NCI-H1092 (cell line): ENCODE measurements around the gene U2AF1L4.
"Not testable (repeated sequence)": the region's sequence is repeated elsewhere in the genome, so short reads cannot be mapped to it uniquely, and the experiment has no call there.

Source experiments
- DNase-seq: peaks from one replicate; lab custom pipeline; 2025; lab: John Stamatoyannopoulos, UW

Gene U2AF1L4

DNA sequence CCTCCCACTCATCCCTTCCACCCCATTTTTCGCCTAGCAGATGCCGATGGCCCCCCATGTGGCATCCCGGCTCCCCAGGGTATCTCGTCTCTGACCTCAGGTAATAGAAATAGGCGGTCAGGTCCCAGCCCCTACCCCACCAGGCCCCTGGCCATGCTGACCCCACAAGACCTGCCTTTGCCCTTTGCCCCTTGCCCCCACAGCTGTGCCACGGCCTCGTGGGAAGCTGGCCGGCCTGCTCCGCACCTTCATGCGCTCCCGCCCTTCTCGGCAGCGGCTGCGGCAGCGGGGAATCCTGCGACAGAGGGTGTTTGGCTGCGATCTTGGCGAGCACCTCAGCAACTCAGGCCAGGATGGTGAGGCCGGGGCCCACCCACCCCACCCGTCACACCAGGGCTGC, 35.5 kb upstream of the U2AF1L4 start:
- no peak for DNase-seq

DNA sequence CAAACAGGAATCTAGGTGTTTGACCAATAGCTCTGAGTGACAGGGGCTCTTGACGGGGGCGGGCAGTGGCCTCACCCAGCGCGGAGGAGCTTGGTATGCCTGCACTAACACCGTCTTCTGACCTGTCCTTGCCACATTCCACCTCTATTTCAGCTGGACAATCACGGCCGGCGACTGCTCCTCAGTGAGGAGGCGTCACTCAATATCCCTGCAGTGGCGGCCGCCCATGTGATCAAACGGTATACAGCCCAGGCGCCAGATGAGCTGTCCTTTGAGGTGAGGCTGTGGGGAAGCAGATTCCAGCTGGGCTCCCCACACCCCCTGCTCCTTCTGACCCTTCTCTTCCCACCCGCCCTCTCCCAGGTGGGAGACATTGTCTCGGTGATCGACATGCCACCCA, 34.8 kb upstream of the U2AF1L4 start:
- no peak for DNase-seq

- no peak for DNase-seq
Observed at GRCh38 chr19:35779033-35779432, 33.8 kb upstream of the U2AF1L4 start.

DNA sequence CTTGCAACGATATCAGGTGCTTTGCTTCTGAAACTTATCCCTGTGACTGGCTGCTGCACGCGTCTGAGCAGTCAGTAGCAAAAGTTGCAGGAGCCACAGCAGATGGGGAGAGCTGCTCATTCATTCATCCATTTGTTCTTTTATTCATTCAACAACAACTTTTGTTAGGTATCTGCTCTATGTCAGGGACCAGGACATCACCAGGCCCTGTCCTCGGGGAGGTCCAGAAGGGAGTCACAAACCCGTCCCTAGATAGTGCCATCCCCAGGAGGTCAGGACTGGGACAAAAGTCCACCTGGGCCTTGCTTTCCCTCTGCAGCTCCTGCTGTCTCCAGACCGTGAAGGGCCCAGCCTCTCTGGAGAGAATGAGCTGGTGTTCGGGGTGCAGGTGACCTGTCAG, 32.7 kb upstream of the U2AF1L4 start:
- DNase-seq = no peak

- no peak for DNase-seq
Observed at GRCh38 chr19:35777086-35777841, 32.0 kb upstream of the U2AF1L4 start.

DNA sequence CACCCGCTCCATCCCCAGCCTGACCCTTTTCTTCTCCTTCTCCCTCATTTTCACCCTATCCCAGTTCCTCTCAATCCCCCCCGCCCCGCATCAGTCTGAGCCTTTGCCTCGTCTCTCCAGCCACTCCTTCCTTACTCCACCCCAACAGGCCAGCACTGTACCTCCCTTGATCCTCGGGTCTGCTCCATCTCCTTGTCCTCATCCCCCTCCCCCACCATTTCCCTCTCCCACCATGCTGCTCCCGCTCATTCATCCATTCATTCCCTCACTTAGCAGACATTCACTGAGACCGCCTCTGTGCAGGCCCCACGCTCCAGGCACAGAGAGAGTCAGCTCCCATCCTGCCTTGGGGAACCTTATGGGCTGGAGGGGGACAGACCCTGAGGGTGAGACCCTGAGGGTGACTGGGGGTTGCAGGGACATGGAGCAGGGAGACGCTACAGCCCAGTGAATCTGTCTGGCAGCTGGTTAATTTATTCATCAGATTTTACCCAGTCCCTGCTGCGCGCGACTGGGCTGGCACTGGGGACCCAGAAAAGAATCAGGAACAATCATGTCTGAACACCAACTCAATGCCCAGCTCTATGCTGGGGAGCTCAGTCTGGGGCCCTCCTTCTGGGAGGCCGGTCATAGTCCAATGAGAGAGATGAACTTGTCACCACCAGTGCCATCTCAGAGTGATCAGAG, 31.0 kb upstream of the U2AF1L4 start:
- no peak for DNase-seq

DNA sequence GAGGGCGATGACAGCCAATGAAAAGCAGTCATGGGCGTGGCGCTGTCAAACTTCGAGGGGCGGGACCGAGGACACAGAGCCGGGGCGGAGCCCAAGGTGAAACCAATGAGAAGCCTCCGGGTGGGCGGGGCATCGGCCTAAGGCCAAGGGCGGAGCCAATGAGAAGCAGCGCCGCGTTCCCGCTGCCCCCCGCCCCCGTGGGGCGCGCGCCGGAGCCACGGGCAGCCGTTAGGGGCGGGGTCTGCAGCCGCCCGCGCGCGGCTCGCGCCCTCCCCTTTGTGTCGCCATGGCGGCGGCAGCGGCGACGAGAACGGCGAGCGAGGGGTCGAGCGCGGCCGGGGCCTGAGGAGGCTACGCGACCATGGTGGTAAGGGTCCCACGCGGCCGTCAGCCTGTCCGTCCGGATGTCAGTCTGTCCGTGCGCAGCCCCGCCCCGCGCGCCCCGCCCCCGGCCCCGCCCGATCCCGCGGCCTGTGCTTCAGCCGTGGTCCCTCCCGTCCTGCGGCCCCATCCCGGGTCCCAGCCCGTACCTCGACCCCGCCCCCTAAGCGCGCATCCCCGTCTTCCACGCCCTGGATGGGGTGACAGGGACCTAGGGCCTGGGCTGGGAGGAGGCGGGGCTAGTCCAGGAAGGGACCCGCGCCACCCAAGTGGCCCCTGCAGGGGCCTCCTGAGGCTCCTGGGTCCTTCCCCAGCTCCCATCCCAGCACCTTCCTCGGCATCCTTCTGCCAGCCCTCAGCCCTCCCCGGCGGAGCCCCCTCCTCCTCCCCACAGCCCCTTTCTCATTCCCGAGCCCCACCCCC, 30.3 kb upstream of the U2AF1L4 start, which contains the start of gene ARHGAP33:
Gene ARHGAP33, plus strand, starts transcription at position 267 of the 804 bp plus-strand sequence. Its CDS starts 95 bp downstream, at position 362.
- DNase-seq = peak; percentile 96

DNA sequence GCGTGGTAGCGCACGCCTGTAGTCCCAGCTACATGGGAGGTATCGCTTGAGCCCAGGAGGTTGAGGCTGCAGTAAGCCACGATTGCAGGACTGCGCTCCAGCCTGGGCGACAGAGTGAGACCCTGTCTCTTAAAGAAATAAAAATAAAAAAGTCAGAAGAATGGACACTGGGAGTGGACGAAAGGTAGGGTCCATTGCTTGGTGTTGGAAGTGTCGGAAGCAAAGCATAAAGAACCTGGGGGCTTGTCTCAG, 29.8 kb upstream of the U2AF1L4 start:
- no peak for DNase-seq

GRCh38 chr19:35774274-35775045, 29.2 kb upstream of the U2AF1L4 start:
- DNase-seq = no peak

- no peak for DNase-seq
Observed at GRCh38 chr19:35773020-35773806, 28.0 kb upstream of the U2AF1L4 start.

- not testable (repeated sequence) for DNase-seq
Observed at GRCh38 chr19:35772362-35772761, 27.1 kb upstream of the U2AF1L4 start.

GRCh38 chr19:35768082-35768421, 22.8 kb upstream of the U2AF1L4 start:
- no peak for DNase-seq

DNA sequence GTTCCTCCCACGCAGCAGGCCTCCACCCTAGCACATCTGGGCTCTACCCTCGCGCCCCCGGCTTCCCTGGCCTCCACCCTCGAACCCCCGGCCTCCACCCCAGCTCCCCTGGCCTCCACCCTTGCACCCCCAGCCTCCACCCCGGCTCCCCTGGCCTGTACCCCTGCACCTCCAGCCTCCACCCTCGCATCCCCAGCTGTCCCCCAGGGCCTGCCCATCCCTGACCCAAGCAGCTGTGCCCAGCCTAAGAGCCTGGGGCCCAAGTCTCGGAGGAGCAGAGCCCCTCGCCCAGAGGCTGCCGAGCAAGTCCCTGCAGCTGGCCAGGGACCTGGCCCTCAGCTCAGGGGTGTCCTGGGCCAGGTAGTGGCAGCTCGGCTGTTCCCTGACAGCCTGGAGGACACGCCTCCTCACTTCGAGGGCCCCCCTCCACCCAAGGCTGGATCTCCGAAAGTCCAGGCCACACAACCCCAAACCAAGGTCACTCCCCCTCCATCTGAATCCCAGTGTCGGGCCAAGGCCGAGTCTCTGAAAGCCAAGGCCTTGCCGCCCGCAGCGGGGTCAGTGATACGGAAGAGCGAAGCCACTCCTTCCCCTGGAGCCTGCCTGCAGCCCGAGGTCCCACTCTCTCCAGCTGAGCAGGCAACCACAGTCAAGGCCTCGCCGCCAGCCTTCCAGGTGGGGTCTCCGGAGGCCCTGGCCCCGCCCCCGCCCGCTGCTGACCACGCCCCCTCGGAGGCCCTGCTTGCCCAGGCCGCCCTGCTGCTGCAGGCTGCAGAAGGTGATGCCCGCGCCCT, 22.3 kb upstream of the U2AF1L4 start:
- no peak for DNase-seq

- DNase-seq = no peak
Observed at GRCh38 chr19:35766571-35767104, 21.4 kb upstream of the U2AF1L4 start.

GRCh38 chr19:35764432-35765315, 19.5 kb upstream of the U2AF1L4 start:
- no peak for DNase-seq

DNA sequence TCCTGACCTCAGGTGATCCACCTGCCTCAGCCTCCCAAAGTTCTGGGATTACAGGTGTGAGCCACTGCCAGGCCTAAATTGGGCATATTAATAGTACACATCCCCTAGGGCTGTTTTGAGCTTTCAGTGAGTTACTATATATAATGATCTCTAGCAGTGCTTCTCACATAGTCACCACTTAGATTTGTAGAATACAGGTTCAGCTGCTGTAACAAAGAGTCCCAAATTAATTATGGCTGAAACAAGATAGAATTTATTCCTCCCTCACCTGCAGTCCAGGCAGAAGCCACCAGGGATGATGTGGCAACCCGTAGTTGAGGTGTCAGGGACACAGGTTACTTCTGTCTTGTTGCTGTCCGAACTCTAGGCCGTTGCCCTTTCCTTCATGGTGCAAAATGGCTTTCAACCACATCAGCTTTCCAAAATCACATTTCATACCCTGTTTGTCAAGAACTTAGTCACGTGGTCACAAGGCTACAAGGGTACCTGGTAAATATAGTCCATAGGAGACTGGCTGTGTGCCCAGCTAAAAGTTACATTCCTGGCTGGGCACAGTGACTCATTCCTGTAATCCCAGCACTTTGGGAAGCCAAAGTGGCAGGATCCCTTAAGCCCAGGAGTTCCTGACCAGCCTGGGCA, 15.6 kb upstream of the U2AF1L4 start:
- DNase-seq = no peak

DNA sequence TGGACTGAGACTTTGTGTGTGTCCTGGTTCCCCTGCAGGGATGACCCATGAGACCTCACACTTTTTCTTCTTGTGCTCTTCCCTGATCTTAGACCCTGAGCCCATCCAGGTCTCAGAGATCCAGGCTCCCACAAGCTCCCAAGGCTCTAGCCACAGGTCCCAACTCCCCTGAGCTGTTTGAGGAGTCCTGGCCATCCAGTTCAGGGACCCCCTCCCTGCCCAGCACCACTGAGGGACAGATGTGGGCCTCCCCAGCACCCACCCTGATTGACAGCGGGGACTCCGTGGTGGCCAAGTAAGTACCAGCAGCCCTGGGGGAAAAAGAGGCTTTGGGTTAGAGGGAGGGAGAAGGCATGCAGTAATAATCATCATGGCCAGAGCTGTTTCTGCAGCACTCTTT, 14.5 kb upstream of the U2AF1L4 start:
- no peak for DNase-seq

DNA sequence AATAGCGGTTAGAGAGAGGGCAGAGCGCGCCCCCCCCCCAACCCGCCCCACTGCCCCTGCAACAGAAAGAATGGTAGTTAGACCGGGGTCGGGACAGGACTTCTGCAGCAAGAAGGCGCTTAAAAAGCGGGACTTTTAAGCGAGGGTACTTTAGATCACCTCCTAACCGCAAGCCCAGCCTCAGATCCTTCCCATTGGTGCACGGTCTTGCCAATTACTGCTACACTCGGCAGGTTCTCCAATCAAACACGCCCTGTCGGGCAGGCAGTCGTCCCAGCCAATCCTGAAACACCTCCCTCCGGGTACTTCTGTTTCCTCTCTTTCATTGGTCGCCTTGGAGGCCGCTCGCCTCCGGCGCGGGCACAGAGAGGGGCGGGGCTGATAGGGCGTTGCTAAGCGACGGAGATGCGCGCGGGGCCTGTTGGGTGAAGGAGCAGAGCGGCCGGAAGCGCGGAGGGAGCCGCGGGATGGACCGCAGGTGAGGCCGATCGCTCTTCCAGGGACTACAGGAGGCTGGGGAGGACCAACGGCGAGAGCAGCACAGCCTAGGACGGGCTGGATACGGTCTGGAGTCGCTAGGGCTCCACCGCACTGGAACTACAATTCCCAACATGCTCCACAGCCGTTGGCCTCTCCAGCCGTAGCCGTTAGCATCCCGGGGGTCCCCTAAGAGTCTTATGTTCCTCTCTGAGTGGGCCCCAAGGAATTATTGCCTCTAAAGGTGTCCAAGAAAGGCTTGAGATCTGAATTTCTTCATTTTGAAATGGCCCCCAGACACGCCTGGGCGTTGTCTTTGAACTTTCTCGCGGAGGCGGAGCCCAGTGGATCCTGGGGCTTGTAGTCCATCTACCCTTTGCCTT, 12.8 kb upstream of the U2AF1L4 start, which contains the start of gene PROSER3:
Gene PROSER3, plus strand, starts transcription at position 428 of the 860 bp plus-strand sequence. Its CDS starts 40 bp downstream, at position 468.
- DNase-seq = peak; percentile 96
